ENCODE results near the gene MYF6. TPM values are rescaled to one million over a fixed set of nuclear protein-coding genes. Genes with fewer than 3 reads are reported as not detected.
A peak's percentile ranks its signal among the peaks of the same experiment; 100 is the strongest.

Gene MYF6
- total RNA-seq, 1 donor from 2014 or later = 0.97 TPM

- Histone ChIP-seq H3K4me3 (peak overlapping the region; percentile 37), H3K27ac (no peak overlapping the region), H2AFZ (replicated peaks) (no peak overlapping the region), H4K20me1 (ENCODE audit: low read depth) (no peaks in the 10 kb centered on the region), H3F3A (ENCODE audit: low read depth) (peaks cover 34% of the 10 kb centered on the region), H3K9me3 (ENCODE audit: low read depth) (no peaks in the 10 kb centered on the region), H3K79me2 (ENCODE audit: low read depth) (no peaks in the 10 kb centered on the region), H3K4me2 (peak overlapping the region; percentile 75), H3K9ac (no peak overlapping the region), H3K36me3 (no peaks in the 10 kb centered on the region), H3K27me3 (peaks cover 63% of the 10 kb centered on the region), H3K4me1 (peaks cover 32% of the 10 kb centered on the region)
- no peak overlapping the region for H3K27ac Mint-ChIP-seq
- peaks cover 23% of the 10 kb centered on the region for H3K27me3 Mint-ChIP-seq (ENCODE audit: insufficient read depth, low read depth)
- H3K4me1 Mint-ChIP-seq = peaks cover 31% of the 10 kb centered on the region
- TF ChIP-seq EZH2phosphoT487 (IDR thresholded peaks at IDR 0.05) = no peak
- no peak for TF ChIP-seq EZH2 (IDR thresholded peaks at IDR 0.05)
- no peak for TF ChIP-seq CTCF (IDR thresholded peaks at IDR 0.05)
- no peaks in the 10 kb centered on the region for H3K36me3 Mint-ChIP-seq
- peaks cover 4% of the 10 kb centered on the region for H3K9me3 Mint-ChIP-seq
- H3K4me3 Mint-ChIP-seq = no peak overlapping the region
- no peak for DNase-seq (ENCODE audit: low spot score)
These were observed 7.4 kb downstream of the MYF6 start for GRCh38 chr12:80714846-80715245.

GRCh38 chr12:80715713-80716249, 8.3 kb downstream of the MYF6 start:
- no peaks in the 10 kb centered on the region for H3K9me3 ChIP-seq (ENCODE audit: low read depth)
- H2AFZ ChIP-seq (replicated peaks) = peak overlapping the region; percentile 55
- peaks cover 32% of the 10 kb centered on the region for H3K4me1 ChIP-seq
- Mint-ChIP-seq H3K36me3 (no peaks in the 10 kb centered on the region), H3K4me1 (peaks cover 31% of the 10 kb centered on the region), H3K27ac (no peak overlapping the region), H3K9me3 (peaks cover 4% of the 10 kb centered on the region), H3K27me3 (ENCODE audit: insufficient read depth, low read depth) (peaks cover 15% of the 10 kb centered on the region), H3K4me3 (no peak overlapping the region)
- no peak overlapping the region for H3K9ac ChIP-seq
- H3K27ac ChIP-seq = peak overlapping the region; percentile 68
- peak overlapping the region; percentile 75 for H3K4me2 ChIP-seq
- H3F3A ChIP-seq (ENCODE audit: low read depth) = peaks cover 25% of the 10 kb centered on the region
- TF ChIP-seq CTCF (IDR thresholded peaks at IDR 0.05) (no peak), EZH2 (IDR thresholded peaks at IDR 0.05) (no peak), EZH2phosphoT487 (IDR thresholded peaks at IDR 0.05) (no peak)
- H3K36me3 ChIP-seq = no peaks in the 10 kb centered on the region
- H4K20me1 ChIP-seq (ENCODE audit: low read depth) = no peaks in the 10 kb centered on the region
- no peaks in the 10 kb centered on the region for H3K79me2 ChIP-seq (ENCODE audit: low read depth)
- no peak overlapping the region for H3K4me3 ChIP-seq
- DNase-seq (ENCODE audit: low spot score) = peak; percentile 38
- H3K27me3 ChIP-seq = peaks cover 54% of the 10 kb centered on the region

- Histone ChIP-seq H3K27me3 (peaks cover 43% of the 10 kb centered on the region), H3K4me3 (no peak within 1 kb of the TSS), H3K4me1 (peaks cover 32% of the 10 kb centered on the region), H3K9ac (no peak within 1 kb of the TSS), H3K36me3 (no peaks in the 10 kb centered on the region), H3K9me3 (ENCODE audit: low read depth) (no peaks in the 10 kb centered on the region), H2AFZ (replicated peaks) (peak within 1 kb of the TSS; percentile 55), H4K20me1 (ENCODE audit: low read depth) (no peaks in the 10 kb centered on the region), H3K27ac (peak within 1 kb of the TSS; percentile 68), H3K79me2 (ENCODE audit: low read depth) (no peaks in the 10 kb centered on the region), H3F3A (ENCODE audit: low read depth) (peaks cover 23% of the 10 kb centered on the region), H3K4me2 (peak within 1 kb of the TSS; percentile 75)
- Mint-ChIP-seq H3K27me3 (ENCODE audit: insufficient read depth, low read depth) (peaks cover 9% of the 10 kb centered on the region), H3K4me3 (no peak within 1 kb of the TSS), H3K27ac (no peak within 1 kb of the TSS), H3K36me3 (no peaks in the 10 kb centered on the region), H3K4me1 (peaks cover 31% of the 10 kb centered on the region), H3K9me3 (peaks cover 4% of the 10 kb centered on the region)
- TF ChIP-seq EZH2 (IDR thresholded peaks at IDR 0.05) (no peak), CTCF (IDR thresholded peaks at IDR 0.05) (no peak)
- no peak for DNase-seq (ENCODE audit: low spot score)
These were observed 9.4 kb downstream of the MYF6 start, which contains the start of gene MYF5 for GRCh38 chr12:80716696-80717469. MYF5 (plus strand) TSS chr12:80716912; CDS start chr12:80717064, 152 bp downstream.

All from neural progenitor cell (in vitro differentiated cells).